HG03280 (cell line): Measurements from ENCODE around the gene POLR3GL.
"Not testable (repeated sequence)": the region's sequence is repeated elsewhere in the genome, so short reads cannot be mapped to it uniquely, and the experiment has no call there.

ENCODE experiments used
- ATAC-seq: cut with Tn5 transposase; IDR thresholded peaks from one replicate; pipeline ENCODE4 v1.9.1; 2021; ENCODE audit warnings: mild to moderate bottlenecking, moderate library complexity; ENCODE audit not compliant: unreplicated experiment

The POLR3GL gene

GRCh38 chr1:145964328-145965118 lies at the start of gene POLR3GL, which contains the start of gene ANKRD34A:
POLR3GL (plus strand) TSS chr1:145964690; CDS start chr1:145974866, 10,176 bp downstream.
ANKRD34A (minus strand) TSS chr1:145964575; CDS start chr1:145961759, 2,816 bp downstream.
- peak; percentile 87 for ATAC-seq

- no peak for ATAC-seq
These were observed 47.7 kb upstream of the POLR3GL start for GRCh38 chr1:145916745-145917144.

GRCh38 chr1:145917595-145917994 lies 46.9 kb upstream of the POLR3GL start:
- ATAC-seq, result no peak

GRCh38 chr1:145918144-145918991 lies 46.1 kb upstream of the POLR3GL start, which contains the start of gene PEX11B:
PEX11B (minus strand) TSS chr1:145918717; CDS start chr1:145918688, 29 bp downstream.
- ATAC-seq, result peak; percentile 82

- ATAC-seq, result peak; percentile 79
These were observed 45.2 kb upstream of the POLR3GL start for GRCh38 chr1:145918992-145919939.

GRCh38 chr1:145920297-145920696 lies 44.2 kb upstream of the POLR3GL start:
- not testable (repeated sequence) for ATAC-seq

GRCh38 chr1:145922266-145922665 lies 42.2 kb upstream of the POLR3GL start:
- ATAC-seq, result no peak

GRCh38 chr1:145926686-145927062 lies 37.8 kb upstream of the POLR3GL start:
- ATAC-seq, result peak; percentile 3

GRCh38 chr1:145927063-145927886 lies 37.2 kb upstream of the POLR3GL start, which contains the start of gene RBM8A:
RBM8A (minus strand) TSS chr1:145927484; CDS start chr1:145927426, 58 bp downstream.
- peak; percentile 98 for ATAC-seq

- ATAC-seq, result no peak
These were observed 36.4 kb upstream of the POLR3GL start for GRCh38 chr1:145927916-145928643.

- ATAC-seq, result not testable (repeated sequence)
These were observed 31.9 kb upstream of the POLR3GL start for GRCh38 chr1:145932522-145933009.

GRCh38 chr1:145935708-145936107 lies 28.8 kb upstream of the POLR3GL start:
- no peak for ATAC-seq

- no peak for ATAC-seq
These were observed 28.2 kb upstream of the POLR3GL start for GRCh38 chr1:145936247-145936646.

- ATAC-seq, result no peak
These were observed 27.1 kb upstream of the POLR3GL start for GRCh38 chr1:145937436-145937835.

- ATAC-seq, result no peak
These were observed 22.1 kb upstream of the POLR3GL start for GRCh38 chr1:145942405-145942804.

GRCh38 chr1:145942871-145943270 lies 21.6 kb upstream of the POLR3GL start:
- no peak for ATAC-seq

- ATAC-seq, result no peak
These were observed 20.0 kb upstream of the POLR3GL start for GRCh38 chr1:145944532-145944931.

- no peak for ATAC-seq
These were observed 18.0 kb upstream of the POLR3GL start for GRCh38 chr1:145946477-145946986.
